HG03558 (cell line): Measurements from ENCODE around the gene C2orf80.
"Not testable (repeated sequence)": the region's sequence is repeated elsewhere in the genome, so short reads cannot be mapped to it uniquely, and the experiment has no call there.

Experiments used
- ATAC-seq: cut with Tn5 transposase; IDR thresholded peaks from one replicate; pipeline ENCODE4 v1.9.1; 2021; ENCODE audit warnings: moderate number of reproducible peaks; ENCODE audit not compliant: unreplicated experiment; ENCODE audit errors: extremely low read depth

C2orf80 gene

DNA sequence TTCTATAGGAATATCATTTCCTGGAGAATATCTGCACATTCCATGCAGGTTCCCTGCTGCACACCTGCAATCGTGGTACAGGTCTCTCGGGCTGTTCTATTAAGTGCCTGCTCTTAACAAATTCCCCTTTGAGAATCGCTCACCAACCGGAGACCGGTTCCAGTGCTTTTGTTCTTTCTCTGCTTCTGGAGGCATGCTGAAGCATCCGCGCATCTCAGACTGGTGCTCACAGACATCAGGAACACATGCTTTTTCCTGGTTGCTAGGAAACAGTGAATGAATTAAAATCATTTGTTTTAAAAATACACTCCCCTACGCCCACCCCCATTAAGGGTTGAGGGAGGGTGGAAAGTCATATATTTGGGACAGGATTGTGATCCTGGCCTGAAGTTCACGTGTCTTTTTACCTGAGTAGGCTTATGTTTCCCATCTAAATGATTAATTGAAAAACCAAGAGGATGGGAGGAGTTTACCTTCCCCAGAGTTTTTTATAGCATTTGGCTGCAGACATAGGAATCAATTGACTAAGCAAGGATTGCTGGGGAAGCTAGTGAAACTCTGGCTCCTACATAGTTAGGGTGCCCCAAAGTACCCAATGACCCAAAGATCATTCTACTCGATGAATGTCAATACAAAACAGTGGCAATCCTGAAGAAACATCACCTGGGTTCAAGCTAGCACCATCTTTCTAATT is at the start of gene C2orf80:
Gene C2orf80, minus strand, starts transcription at position 221 of the 694 bp plus-strand sequence. CDS start 3,044 bp downstream, outside the sequence.
- ATAC-seq, result no peak

DNA sequence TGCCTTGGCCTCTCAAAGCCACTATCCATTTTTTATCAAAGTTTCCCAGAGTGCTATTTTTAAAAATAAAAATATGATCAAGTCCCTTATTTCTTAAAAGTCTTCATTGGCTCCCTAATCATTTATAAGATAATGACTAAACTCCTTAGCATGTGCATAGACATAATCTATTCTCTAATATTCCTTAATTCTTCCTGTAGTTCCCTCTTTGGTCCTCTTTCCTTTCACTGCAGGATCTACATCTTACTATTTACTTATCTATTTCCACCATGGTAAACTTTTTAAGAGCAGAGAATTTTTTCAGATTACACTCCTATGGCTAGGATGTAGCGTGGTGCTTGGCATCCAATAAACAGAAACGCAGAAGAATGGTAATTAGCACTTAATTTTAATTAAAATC is 46.0 kb upstream of the C2orf80 start:
- no peak for ATAC-seq

DNA sequence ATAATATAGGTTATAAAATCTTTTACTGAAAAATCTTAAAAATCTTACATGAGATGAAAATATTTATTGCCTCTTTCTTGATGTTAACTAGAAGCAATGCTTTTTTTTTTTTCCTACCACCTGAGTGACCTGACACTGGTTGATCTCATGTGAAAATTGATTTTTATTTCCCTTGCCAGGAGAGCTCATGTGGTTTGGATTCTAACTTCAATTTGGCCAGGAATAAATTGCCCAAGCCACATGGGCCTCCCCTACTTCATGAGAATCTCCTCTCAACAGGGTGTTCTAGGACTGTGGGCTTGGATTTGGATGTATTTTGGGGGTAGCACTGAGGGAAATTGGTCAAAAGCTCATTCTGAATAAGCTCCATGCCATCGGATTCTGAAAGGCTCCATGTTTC is 45.0 kb upstream of the C2orf80 start:
- no peak for ATAC-seq

DNA sequence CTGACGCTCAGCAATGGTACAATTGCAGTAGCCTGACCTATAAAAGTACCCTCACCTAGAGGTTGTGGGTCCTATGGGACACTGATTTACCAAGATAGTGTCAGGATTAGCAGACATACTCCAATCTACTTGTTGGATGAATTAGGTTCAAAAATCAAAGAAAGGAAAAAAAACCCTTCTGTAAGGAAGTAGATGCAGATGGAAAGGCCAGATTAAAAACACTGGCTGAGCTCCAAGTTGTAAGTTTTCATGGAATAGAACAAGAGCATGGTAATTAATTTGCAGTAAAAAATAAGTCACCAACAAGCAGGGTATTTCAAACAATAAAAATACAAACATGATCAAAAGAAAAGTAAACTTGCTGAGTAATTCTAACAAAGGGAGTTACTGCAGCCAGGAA is 38.6 kb upstream of the C2orf80 start:
- no peak for ATAC-seq

DNA sequence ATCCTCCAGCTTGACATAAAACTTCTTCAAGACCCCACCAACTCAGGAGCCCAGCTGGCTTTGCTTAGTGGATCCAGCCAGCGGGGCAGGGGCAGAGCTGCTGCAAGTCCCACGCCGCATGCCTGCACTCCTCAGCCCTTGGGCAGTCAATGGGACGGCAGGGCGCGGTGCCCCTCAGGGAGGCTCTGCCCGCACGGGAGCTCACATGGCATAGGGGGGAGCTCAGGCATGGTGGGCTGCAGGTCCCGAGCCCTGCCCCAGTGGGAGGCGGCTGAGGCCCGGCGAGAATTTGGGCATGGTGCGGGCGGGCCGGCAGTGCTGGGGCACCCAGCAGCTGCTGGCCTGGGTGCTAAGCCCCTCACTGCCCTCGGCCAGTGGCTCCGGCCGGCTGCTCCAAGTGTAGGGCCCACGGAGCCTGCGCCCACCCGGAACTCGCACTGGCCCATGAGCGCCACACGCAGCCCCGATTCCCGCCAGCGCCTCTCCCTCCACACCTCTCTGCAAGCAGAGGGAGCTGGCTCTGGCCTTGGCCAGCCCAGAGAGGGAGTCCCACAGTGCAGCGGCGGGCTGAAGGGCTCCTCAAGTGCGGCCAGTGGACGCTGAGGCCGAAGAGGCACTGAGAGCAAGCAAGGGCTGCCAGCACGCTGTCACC is 37.9 kb upstream of the C2orf80 start:
- no peak for ATAC-seq

DNA sequence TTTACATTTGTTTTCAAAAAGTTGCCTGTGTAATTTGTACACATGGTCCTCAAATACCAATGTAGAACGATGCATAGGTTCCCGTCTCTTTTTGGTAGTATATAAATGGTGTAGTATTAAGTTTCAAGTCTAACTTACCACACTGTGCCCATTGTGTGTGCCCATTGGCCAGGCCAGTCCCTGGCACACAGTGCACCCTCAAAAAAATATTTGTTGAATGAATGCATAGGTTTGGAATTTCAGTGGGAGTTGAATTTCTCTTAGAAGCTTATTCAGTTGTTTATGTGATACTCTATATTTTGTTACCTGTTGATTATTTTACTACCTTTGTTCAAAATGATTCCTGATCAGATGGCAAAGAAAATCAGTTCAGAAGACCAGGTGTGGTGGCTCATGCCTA is 35.0 kb upstream of the C2orf80 start:
- no peak for ATAC-seq

DNA sequence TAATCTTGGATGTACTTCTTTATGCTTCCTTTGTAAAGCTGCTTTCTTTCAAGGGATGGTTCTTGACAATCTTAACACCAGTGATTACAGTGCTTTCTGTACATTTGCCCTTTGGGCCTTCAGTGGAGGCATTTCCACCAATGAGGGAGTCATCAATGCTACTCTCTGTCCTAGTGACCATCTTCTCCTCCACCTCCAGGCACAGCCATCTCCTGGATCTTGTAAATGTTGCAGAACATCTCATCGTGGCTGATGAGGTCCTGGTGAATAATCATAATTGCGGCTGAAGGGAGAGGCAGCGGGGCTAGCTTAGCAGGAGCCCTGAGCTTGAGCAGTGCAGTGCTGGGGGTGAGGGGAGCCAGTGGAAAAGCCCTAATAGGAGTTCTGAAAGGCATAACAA is 32.5 kb upstream of the C2orf80 start:
- no peak for ATAC-seq

DNA sequence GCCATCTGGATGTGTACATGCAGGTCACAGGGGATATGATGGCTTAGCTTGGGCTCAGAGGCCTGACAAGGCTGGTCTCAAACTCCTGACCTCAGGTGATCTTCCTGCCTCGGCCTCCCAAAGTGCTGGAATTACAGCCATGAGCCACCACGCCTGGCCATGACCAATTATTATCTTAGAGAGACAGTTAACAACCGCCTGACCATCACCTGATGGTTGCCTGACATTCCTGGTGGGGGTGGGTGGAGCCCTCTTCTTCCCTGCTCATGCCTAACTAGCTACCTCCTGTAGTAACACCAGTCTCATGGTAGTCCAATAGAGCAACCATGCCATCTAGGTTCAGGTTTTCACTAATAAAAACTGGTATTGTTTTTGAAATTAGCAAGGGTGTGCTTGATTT is 32.0 kb upstream of the C2orf80 start:
- ATAC-seq, result not testable (repeated sequence)

DNA sequence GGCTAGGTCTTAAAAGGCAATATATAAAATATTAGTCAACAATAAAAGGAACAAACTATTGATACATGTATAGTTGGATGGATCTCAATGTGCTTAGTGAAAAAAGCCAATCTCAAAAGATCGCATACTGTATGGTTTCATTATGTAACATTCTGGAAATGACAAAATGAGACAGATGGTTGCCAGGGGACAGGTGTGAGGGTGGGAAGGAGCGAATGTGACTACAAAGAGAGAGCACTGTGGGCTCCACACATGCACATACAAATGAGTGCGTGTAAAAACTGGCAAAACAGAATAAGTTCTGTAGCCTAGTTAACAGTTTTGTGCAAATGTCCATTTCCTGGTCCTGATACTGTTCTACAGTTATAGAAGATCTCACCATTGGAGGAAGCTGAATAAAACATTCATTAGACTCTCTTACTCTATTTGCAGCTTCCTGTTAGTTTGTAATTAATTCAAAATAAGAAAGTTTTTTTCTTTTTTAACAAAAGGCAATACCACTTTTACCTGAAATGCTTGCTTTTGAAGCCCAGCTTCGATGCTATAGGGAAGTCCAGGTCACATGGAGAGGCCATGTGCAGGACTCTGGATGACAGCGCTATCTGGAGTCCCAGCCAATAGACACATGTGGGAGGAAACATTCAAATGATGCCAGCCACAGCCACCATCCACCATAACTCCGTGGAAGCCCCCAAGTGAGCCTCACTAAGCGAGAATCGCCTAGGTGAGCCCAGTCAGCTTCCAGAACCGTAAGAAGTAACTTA is 21.0 kb upstream of the C2orf80 start:
- no peak for ATAC-seq

DNA sequence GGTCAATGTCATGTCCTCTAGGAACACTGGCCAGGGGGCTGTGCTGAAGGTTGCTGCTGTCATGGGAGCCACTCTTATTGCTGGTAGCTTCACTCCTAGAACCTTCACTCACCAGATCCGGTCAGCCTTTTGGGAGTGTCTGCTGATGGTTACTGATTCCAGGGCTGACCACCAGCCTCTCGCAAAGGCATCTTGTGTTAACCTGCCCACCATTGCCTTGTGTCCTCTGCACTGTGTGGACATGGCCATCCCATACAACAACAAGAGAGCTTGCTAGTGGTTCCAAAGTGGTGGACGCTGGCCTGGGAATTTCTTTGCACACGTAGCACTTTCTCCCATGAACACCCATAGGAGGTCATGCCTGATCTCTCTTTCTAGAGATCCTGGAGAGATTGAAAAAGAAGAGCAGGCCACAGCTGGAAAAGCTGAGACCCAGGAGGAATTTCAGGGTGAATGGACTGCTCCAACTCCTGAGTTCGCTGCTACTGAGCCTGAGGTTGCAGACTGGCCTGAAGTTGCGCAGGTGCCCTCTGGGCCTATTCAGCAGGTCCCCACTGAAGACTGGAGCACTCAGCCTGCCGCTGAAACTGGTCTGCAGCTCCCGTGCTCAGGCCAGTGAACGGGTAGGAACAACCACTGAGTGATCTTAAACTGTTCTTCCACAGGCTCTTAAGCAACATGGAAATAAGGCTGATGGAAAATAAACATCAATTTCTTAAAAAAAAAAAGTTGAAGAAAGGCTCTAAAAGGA is 18.7 kb upstream of the C2orf80 start:
- ATAC-seq, result no peak

DNA sequence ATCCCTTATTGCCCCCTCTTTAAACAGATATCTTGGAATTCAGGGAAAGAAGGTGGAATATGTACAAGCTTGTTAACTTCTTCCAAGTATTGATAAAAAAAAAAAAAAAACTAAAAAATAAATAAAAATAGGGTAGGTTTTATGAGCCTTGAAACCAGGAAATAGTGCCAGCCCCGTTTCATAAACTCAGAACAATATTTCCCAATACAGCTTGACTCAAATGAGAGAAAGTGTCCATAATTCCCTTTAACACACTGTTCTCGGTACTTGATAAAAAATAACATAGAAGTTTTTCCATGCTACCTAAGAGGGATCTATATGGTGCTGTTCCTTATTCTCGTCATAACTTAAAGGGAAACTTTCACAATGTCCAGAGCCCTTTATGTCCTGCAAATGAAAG is 17.9 kb upstream of the C2orf80 start:
- ATAC-seq, result no peak

DNA sequence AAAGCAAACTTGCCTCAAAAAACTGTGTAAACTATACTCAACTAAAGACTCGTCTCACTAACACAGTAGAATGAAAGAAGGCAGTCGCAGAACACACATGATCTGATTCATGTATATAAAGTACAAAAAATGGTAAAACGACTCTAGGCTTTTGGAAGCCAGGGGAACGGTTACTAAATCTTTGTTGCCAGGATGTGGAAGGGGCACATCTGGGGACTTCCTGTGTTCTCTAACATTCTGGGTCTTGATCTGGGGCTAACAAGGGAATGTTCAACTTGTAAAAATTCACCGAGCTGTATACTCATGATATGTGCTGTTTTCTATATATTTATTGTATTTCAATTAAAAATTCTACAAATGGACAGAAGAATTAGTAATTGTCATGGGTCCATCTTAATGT is 14.3 kb upstream of the C2orf80 start:
- no peak for ATAC-seq

DNA sequence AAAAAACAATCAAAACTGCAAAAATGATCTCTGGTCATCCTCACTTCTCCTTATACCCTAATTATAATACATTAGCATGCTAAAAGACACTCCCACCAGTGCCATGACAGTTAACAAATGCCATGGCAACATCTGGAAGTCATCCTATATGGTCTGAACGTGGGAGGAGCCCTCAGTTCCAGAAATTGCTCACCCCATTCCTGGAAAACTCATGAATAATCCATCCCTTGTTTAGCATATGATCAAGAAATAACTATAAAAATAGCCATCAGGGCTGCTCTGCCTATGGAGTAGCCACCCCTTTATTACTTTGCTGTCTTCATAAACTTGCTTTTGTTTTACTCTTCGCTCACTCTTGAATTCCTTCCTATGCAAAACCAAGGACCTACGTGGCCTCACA is 5.7 kb upstream of the C2orf80 start:
- no peak for ATAC-seq

DNA sequence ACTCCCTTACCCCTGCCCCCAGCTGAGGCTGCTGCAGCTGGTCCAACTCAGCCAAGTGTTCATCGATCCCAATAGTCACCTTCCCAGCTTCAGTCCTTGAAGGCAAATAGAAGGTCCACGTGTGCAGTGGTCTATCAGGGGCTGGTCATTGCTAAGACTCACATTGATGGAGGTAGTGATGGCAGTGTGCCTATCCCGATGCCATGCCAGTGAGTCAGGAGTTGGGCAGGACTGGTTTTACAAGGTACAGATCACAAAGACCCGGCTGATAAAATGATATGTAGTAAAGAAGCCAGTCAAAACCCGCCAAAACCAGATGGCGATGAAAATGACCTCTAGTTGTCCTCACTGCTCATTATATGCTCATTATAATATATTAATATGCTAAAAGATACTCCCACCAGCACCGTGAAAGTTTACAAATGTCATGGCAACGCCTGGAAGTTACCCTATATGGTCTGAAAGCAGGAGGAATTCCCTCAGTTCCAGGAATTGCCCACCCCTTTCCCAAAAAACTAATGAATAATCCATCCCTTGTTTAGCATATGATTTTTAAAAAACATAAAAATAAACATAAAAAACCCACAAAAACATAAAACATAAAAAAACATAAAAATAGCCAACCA is 2.9 kb upstream of the C2orf80 start:
- no peak for ATAC-seq

DNA sequence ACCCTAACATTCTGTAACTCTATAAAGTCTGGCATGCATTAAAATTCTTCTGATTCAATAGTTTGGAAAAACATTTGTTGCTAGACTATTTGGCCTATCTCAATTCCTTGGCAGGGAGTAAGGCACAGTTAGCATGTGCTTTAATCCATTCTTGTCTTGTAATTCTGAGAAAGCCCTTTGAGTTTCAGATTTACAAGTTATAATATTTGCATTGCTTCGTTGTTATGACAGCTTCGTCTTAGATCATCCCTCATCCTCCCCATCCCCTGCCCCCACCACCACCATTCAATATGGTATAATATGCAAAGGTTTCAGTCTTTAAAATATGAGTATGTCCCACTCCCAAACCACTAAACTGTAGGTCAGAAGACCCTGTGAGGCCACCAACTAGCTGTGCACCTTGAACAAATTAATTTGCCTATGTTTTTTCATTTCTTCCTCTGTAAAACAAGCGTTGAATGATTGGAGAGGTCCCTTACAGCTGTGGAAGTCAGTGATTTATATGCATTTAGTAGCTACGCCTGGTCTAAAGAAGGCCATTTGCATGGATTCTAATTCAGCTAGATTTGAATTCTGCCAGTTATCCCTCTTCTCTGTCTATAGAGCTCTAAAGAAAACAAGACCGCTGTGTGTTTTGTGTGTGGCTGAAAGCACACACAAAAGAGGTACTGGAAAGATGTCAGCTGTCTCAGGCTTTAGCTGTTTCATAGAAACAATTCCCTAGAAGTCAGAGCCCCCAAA is 591 bp downstream of the C2orf80 start:
- no peak for ATAC-seq

DNA sequence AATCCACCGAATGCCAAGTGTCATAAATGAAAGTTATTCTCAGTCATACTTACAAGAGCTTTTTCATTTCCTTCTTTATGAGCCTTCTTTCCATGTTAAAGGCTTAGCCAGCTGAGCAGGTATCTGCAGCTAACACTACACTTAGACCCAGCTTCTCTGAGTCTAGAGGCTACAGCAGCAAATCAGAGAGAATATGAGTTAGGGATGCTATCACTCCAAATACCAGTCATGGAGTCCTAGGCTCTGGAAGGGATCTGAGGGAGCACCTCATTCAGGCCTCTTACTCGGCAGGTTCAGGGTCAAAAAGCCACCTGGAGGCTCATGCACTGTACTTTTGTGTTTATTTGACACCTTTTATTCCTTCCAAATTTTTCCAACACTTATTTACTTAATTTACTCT is 2.9 kb downstream of the C2orf80 start:
- no peak for ATAC-seq

DNA sequence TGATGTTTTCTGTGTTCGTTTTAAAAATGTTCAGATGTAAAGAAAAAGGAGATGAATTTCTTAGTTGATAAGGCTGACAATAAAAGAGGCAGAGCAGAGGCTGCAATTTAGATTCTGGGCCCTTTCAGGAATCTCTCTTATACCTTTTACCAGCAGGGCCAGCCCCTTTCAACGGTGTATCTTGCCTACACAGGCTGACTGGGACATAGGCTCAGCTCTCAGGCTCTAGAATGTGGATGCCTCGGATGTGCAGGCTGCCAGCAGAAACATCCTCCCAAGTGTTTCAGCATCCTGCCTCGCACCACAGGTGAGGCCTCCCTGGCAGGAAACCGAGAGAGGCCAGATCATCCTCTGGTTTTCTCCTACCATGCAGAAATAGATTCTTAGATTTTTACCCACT is 3.4 kb downstream of the C2orf80 start:
- no peak for ATAC-seq

DNA sequence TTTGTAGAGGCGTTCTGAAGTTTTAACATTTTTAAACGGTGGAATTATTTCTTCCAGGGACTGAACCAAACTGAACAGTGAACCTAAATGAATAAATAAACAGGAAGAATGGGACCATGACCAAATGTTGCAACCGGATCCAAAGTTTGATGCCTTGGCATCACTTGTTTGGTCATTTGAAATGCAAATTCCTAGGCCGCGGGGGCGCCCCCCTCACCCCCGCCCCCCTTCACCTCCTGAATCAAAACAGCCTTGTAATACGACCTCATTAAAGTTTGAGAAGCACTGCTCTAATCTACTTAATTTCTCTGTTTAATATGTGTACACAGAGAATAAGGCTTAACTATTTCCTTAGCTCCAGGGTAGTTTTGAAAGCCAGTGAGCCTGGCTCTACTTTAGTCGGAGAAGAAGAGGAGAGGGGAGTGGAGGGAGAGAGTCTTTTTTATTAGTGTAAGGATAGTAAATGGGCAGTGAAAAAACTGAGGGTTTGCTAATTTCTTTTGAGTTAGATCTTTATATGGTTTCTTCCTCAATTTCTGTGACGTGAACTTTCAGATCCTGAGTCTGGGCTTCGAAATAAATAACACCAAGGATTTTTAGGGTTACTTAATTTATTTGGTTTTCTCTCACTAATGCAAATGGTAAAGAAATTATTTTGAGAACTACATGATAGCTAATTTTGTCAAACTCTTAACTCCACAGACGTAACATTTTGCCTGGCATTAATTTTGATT is 5.7 kb downstream of the C2orf80 start:
- no peak for ATAC-seq

DNA sequence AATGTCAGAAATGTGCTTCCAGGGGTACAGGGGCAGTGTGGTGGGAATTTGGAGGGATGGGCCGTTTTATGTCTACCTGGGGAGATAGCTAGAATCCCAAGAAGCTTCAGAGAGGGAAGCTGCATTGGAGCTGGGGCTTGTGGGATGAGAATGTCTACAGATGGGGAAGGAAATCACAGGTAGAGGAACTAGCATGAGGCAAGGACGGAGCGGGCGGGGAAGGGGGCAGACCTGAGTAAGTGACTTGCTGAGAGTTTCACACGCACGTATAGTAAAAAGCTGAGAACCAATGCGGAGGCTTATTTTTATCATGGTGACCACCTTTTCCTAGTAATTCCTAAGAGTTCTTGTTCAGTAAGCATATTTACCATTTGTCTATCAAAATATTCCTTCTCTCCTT is 6.3 kb downstream of the C2orf80 start:
- ATAC-seq, result no peak
